Prostate gland (tissue), 2 donors: ENCODE measurements around the gene YBX1. TPM values are rescaled to one million over a fixed set of nuclear protein-coding genes. Genes with fewer than 3 reads are reported as not detected.

Experiments used
- DNase-seq: peaks from one replicate; pipeline ENCODE4 v3.0.0-alpha.2; 2019; ENCODE audit warnings: low spot score
- H3K27ac ChIP-seq, 2 donors: fragments of 200-600 bp; sonication (generic); 2 replicates each; pipeline ENCODE4 v1.5.1; 2017 to 2019
- H3K27me3 ChIP-seq: fragments of 200-600 bp; sonication (generic); replicated peaks from 2 replicates; pipeline ENCODE4 v1.5.1; 2019; ENCODE audit not compliant: insufficient read depth
- H3K36me3 ChIP-seq, 2 donors: fragments of 200-600 bp; sonication (generic); 1 replicate in 1 of 2; 2 replicates in 1 of 2; pipeline versions ENCODE4 v1.5.1 to v1.8.1; 2017 to 2019
- H3K4me1 ChIP-seq: fragments of 200-600 bp; sonication (generic); replicated peaks from 2 replicates; pipeline ENCODE4 v1.5.1; 2019
- H3K4me3 ChIP-seq, 2 donors: fragments of 200-600 bp; sonication (generic); 2 replicates each; pipeline ENCODE4 v1.5.1; 2017 to 2019
- H3K9me3 ChIP-seq: fragments of 200-600 bp; sonication (generic); 2 replicates; pipeline ENCODE4 v1.5.1; 2017
- CTCF ChIP-seq, 4 experiments: fragments of 200-600 bp in 2 of 4; fragments of 450-650 bp in 2 of 4; sonication (generic) in 2 of 4; IDR thresholded peaks; 1 replicate in 3 of 4; 2 replicates in 1 of 4; pipeline ENCODE4 v1.5.1; 2016 to 2019; ENCODE audit warnings: antibody characterized with exemption in 4 of 4, mild to moderate bottlenecking in 2 of 4, moderate library complexity in 2 of 4
- POLR2A ChIP-seq: fragments of 450-650 bp; IDR thresholded peaks from one replicate; pipeline ENCODE4 v1.6.1; 2016; ENCODE audit warnings: antibody characterized with exemption, mild to moderate bottlenecking
- POLR2AphosphoS5 ChIP-seq: sonication (generic); formaldehyde crosslinking; IDR thresholded peaks from one replicate; pipeline ENCODE4 v1.6.1; 2017; ENCODE audit warnings: antibody characterized with exemption
- WGBS: methylation state at CpG from one replicate; pipeline ENCODE4 v1.1.5; 2018; 5-methylcytosine and 5-hydroxymethylcytosine counted together
- intact Hi-C: fragments of 100-400 bp; cut with DNase I; formaldehyde crosslinking; loops from one replicate; pipeline ENCODE4 v1.14.2; 2022
- total RNA-seq, 2 donors: library from RNA; depleted of rRNA; stranded (reverse); fragments of >200 nt; gene quantifications; one replicate each; pipeline ENCODE4 v1.1.0, GENCODE V29; 2016

YBX1 gene
- total RNA-seq, 2 donors from 2014 or later, result 325 to 406 TPM

GRCh38 chr1:42736571-42737200 is 54.5 kb downstream of the YBX1 start:
- no peak for DNase-seq
- H3K27ac ChIP-seq, result peak overlapping the region in 1 of 2 donors; percentile 1
- no peaks in the 10 kb centered on the region for H3K9me3 ChIP-seq
- WGBS, result 96% methylated on average over 8 of the region's 8 CpGs
- no peak for TF ChIP-seq POLR2AphosphoS5
- no peak for TF ChIP-seq POLR2A
- no peak for TF ChIP-seq CTCF (IDR thresholded peaks at IDR 0.05)
- no peak overlapping the region for H3K4me3 ChIP-seq
- intact Hi-C loops, result no loop called here
- no peaks in the 10 kb centered on the region for H3K27me3 ChIP-seq
- H3K36me3 ChIP-seq, result no peaks in the 10 kb centered on the region
- no peaks in the 10 kb centered on the region for H3K4me1 ChIP-seq

- Histone ChIP-seq H3K4me1 (no peaks in the 10 kb centered on the region), H3K27me3 (no peaks in the 10 kb centered on the region), H3K9me3 (no peaks in the 10 kb centered on the region), H3K4me3 (no peak overlapping the region), H3K27ac (peak overlapping the region in 1 of 2 donors; percentile 1), H3K36me3 (no peaks in the 10 kb centered on the region)
- 30% methylated on average over 5 of the region's 5 CpGs for WGBS
- TF ChIP-seq POLR2AphosphoS5 (peak; percentile 63), CTCF (IDR thresholded peaks at IDR 0.05) (peak in 2 of 4 experiments; percentile 27 to 37), POLR2A (no peak)
- intact Hi-C loops, result no loop called here
- peak; percentile 85 for DNase-seq
These were observed 55.0 kb downstream of the YBX1 start for GRCh38 chr1:42737257-42737656.

DNA sequence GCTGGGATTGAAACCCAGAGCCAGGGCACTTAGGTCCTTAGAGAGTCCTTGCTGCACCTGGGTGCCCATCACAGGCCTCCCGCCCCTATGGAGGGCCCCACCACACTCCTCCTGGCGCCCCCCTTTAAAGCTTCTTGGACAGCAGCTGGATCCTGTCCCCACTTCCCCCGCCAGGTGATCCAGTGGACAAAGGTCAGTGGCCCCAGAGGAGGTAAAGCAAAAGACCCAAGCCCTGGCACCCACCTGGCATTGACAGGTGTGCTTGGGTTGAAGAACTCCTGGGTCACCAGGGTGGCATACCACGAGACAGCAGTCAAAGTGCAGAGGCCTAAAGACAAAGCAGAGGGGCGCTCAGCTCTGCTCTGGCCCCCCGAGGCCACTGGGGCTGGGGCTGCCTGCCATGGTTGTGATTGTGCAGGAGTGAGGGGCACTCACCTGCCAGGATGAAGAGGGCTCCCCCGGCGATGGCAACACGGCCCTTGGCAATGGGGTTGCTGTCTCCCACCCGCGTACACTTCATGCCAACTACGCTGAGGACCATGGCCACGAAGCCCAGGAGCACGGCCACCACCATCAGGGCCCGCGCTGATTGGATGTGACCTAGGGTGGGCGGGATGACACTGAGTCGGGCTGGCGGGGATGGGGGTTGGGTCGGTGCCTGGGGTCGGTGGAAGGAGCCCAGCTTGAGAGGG is 55.9 kb downstream of the YBX1 start:
- Histone ChIP-seq H3K27me3 (no peaks in the 10 kb centered on the region), H3K27ac (no peak overlapping the region), H3K36me3 (no peaks in the 10 kb centered on the region), H3K9me3 (no peaks in the 10 kb centered on the region), H3K4me1 (no peaks in the 10 kb centered on the region), H3K4me3 (no peak overlapping the region)
- TF ChIP-seq POLR2A (no peak), CTCF (IDR thresholded peaks at IDR 0.05) (no peak)
- DNase-seq, result no peak
- WGBS, result 92% methylated on average over 18 of the region's 21 CpGs
- intact Hi-C loops, result no loop called here

DNA sequence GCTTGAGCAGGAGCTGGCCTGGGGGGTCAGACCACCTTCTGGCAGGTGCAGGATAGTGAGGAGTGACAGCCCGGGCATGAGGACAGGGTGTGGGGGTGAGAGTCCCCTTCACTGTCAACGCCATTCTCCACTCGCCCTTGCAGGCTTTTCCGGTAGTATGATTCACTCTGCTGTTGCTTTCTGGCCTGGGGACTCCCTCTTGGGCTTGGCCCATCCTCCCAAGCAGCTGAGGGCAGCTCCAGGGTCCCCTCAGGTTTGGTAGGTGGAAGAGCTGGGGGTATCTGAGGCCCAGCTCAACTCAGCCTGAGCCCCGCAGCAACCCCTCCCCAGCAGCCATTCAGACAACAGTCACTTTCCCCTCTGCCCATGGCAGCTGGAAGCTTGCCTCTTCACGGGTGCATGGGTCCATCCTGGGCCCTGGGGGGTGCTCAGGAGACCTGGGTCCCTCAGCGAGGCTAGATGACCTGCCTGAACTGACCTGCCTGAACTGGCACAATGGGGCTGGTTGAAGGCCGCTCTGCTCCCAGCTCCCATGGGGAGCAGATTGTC is 56.5 kb downstream of the YBX1 start:
- DNase-seq, result no peak
- no peaks in the 10 kb centered on the region for H3K36me3 ChIP-seq
- no peak overlapping the region for H3K4me3 ChIP-seq
- H3K27ac ChIP-seq, result no peak overlapping the region
- 81% methylated on average over 6 of the region's 8 CpGs for WGBS
- TF ChIP-seq CTCF (IDR thresholded peaks at IDR 0.05) (no peak), POLR2AphosphoS5 (no peak), POLR2A (no peak)
- H3K4me1 ChIP-seq, result no peaks in the 10 kb centered on the region
- H3K9me3 ChIP-seq, result no peaks in the 10 kb centered on the region
- H3K27me3 ChIP-seq, result no peaks in the 10 kb centered on the region
- intact Hi-C loops, result no loop called here
